Lower lobe of right lung (tissue), 2 donors: ENCODE data around the gene PRUNE2. TPM values are rescaled to one million over a fixed set of nuclear protein-coding genes. Genes with fewer than 3 reads are reported as not detected.

Experiments
- ATAC-seq, 2 donors: fragments of 200-7000 bp; cut with Tn5 transposase; one replicate each; pipeline ENCODE4 v1.9.1; 2020 to 2022; ENCODE audit warnings: mild to moderate bottlenecking in 2 of 2, moderate library complexity in 2 of 2
- DNase-seq: peaks from one replicate; pipeline ENCODE4 v3.0.0-alpha.2; 2020
- H3K27ac ChIP-seq: fragments of 200-600 bp; one replicate; pipeline ENCODE4 v1.8.0; 2022
- H3K27me3 ChIP-seq: fragments of 200-600 bp; one replicate; pipeline ENCODE4 v1.8.0; 2022; ENCODE audit warnings: low read depth
- H3K36me3 ChIP-seq: fragments of 200-600 bp; one replicate; pipeline ENCODE4 v1.8.0; 2022; ENCODE audit warnings: mild to moderate bottlenecking
- H3K4me1 ChIP-seq: fragments of 200-600 bp; one replicate; pipeline ENCODE4 v1.8.0; 2022
- H3K4me3 ChIP-seq: fragments of 200-600 bp; one replicate; pipeline ENCODE4 v1.8.0; 2022; ENCODE audit warnings: mild to moderate bottlenecking
- H3K9me3 ChIP-seq: fragments of 200-600 bp; one replicate; pipeline ENCODE4 v1.8.0; 2022
- intact Hi-C: fragments of 100-400 bp; cut with DNase I; formaldehyde crosslinking; loops from one replicate; pipeline ENCODE4 v1.11.0; 2022
- total RNA-seq: library from RNA; stranded (reverse); fragmentation: NEBNext Ultra II Directional; extraction: Animal tissue kit (Norgen Biotek cat#: 25700); gene quantifications from one replicate; pipeline ENCODE4 v1.2.1, GENCODE V29; 2021
- TF ChIP-seq, protein P1 (sequence below): fragments of 200-600 bp; IDR thresholded peaks from one replicate; pipeline ENCODE4 v1.8.0; 2022; ENCODE audit warnings: antibody characterized with exemption, mild to moderate bottlenecking
- donor health status: DM: no; HTN: yes; CAD: no; lungs with severe emphysema.

The PRUNE2 gene
- total RNA-seq, 1 donor from 2014 or later: 13.6 TPM

GRCh38 chr9:76613974-76614373 is 291.9 kb downstream of the PRUNE2 start:
- no peaks in the 10 kb centered on the region for H3K9me3 ChIP-seq
- no peaks in the 10 kb centered on the region for H3K36me3 ChIP-seq
- H3K4me3 ChIP-seq: no peak overlapping the region
- intact Hi-C loops: no loop called here
- no peak for ATAC-seq
- no peak for DNase-seq
- peaks cover 15% of the 10 kb centered on the region for H3K4me1 ChIP-seq
- no peaks in the 10 kb centered on the region for H3K27me3 ChIP-seq
- H3K27ac ChIP-seq: no peak overlapping the region
- TF ChIP-seq, protein P1, sequence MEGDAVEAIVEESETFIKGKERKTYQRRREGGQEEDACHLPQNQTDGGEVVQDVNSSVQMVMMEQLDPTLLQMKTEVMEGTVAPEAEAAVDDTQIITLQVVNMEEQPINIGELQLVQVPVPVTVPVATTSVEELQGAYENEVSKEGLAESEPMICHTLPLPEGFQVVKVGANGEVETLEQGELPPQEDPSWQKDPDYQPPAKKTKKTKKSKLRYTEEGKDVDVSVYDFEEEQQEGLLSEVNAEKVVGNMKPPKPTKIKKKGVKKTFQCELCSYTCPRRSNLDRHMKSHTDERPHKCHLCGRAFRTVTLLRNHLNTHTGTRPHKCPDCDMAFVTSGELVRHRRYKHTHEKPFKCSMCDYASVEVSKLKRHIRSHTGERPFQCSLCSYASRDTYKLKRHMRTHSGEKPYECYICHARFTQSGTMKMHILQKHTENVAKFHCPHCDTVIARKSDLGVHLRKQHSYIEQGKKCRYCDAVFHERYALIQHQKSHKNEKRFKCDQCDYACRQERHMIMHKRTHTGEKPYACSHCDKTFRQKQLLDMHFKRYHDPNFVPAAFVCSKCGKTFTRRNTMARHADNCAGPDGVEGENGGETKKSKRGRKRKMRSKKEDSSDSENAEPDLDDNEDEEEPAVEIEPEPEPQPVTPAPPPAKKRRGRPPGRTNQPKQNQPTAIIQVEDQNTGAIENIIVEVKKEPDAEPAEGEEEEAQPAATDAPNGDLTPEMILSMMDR: no peak

DNA sequence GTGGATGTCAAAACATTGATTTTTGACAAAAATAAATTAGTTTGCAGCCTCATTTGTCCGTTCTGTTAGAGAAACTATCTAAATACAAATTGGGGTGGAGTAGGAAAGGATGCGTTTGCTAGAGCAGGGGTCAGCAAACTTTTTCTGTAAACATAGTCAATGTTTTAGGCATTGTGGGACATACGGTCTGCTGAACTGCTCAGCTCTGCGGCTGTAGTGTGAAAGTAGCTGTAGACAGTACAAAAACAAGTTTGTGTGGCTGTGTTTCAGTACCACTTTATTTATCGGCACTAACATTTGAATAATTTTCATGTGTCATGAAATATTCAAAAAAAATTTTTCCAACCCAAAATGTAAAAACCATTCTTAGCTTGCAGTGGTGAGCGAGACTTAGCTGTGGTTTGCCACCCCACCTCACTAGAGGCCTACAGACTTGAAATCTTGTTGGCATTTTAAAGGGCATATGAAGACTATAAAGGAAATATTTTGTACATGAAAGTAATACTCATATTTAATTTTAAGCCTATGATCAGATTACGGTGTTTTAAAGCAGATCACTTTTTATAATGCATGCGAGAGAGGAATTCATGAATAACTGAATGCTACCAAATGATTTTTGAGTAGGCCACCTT is 292.6 kb downstream of the PRUNE2 start:
- Histone ChIP-seq H3K9me3 (no peaks in the 10 kb centered on the region), H3K4me3 (no peak overlapping the region), H3K27me3 (no peaks in the 10 kb centered on the region), H3K4me1 (peaks cover 10% of the 10 kb centered on the region), H3K36me3 (no peaks in the 10 kb centered on the region), H3K27ac (no peak overlapping the region)
- TF ChIP-seq, protein P1: no peak
- intact Hi-C loops: no loop called here
- DNase-seq: no peak
- ATAC-seq: no peak

DNA sequence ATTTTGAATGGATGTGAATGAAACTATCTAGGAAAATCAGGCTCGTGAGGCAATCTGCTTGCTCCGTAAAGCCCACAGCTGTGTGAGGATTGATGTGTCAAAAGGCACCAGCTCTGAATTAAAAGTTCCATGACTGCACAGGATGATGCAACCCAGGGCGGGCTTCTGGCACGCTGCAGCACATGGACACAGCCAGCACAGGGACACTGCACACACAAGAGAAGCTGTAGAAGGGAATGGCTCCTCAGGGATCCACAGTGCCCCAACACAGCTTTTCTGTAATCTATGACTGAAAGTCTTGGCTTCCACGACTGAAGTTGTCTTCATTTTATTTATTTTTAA is 295.9 kb downstream of the PRUNE2 start:
- DNase-seq (peak; percentile 67), ATAC-seq (peak; percentile 72 to 82)
- TF ChIP-seq, protein P1: no peak
- no peak overlapping the region for H3K4me3 ChIP-seq
- no peaks in the 10 kb centered on the region for H3K27me3 ChIP-seq
- peaks cover 8% of the 10 kb centered on the region for H3K4me1 ChIP-seq
- H3K9me3 ChIP-seq: no peaks in the 10 kb centered on the region
- no peak overlapping the region for H3K27ac ChIP-seq
- H3K36me3 ChIP-seq: no peaks in the 10 kb centered on the region
- intact Hi-C loops: no loop called here

DNA sequence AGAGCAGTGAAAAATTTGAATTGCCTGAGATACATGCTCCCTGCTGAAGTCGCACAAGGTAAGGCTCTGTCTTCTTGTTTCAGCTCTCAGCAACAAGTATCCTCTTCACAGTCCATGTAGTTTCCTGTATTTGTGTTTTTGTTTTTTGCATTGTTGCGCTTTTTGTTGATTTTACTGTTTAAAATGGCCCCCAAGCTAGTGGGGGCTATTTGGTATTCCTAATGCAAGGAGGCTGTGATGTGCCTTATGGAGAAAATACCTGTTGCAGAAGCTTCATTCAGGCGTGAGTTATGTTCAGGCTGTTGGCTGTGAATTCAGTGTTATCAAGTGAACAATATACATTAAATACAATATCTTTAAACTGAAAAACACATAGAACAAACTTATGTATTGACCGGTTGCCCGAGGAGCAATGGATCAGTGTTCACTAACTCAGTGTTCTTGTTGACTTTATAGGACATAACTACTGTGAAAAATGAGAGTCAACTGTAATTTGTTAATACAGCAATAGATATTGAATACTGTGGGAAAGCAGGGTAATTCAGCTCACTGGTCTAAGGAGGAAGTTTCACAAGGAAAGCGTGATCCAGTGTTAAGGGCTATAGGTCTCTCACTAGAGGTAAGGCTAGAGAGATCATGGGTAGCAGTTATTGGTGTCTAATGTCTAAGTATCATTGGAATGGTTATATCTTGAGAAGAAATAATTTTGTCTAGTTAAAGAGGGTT is 296.5 kb downstream of the PRUNE2 start:
- intact Hi-C loops: no loop called here
- H3K9me3 ChIP-seq: no peaks in the 10 kb centered on the region
- H3K4me1 ChIP-seq: peaks cover 8% of the 10 kb centered on the region
- no peak overlapping the region for H3K4me3 ChIP-seq
- H3K27ac ChIP-seq: no peak overlapping the region
- TF ChIP-seq, protein P1: no peak
- DNase-seq (no peak), ATAC-seq (peak; percentile 23 to 52)
- no peaks in the 10 kb centered on the region for H3K36me3 ChIP-seq
- H3K27me3 ChIP-seq: no peaks in the 10 kb centered on the region

DNA sequence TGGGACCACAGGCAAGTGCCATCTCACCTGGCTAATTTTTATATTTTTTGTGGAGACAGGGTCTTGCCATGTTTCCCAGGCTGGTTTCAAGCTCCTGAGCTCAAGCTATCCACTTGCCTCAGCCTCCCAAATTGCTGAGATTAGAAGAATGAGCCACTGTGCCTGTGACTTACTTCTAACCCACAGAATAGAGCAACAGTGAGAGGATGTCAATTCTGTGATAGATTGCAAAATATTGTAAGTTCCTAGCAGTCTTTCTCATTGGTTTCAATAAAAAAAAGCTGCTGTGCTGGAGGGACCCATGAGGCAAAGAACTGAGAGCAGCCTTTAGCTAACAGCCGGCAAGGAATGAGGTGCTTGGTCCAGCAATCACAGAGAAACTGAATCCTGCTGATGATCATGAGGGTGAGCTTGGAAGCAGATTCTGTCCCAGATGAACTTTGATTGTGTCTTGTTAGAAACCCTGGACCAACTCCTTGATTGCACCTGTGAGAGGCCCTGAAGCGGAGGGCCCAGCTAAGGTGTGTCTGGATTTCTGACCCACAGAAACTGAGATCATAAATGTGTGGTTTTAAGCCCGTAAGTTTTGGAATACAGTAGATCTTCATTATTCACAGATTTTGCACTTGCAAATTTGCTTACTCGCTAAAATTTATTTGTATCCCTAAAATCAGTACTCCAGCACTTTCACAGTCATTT is 297.2 kb downstream of the PRUNE2 start:
- DNase-seq: no peak
- Histone ChIP-seq H3K36me3 (no peaks in the 10 kb centered on the region), H3K27me3 (no peaks in the 10 kb centered on the region), H3K4me3 (no peak overlapping the region), H3K27ac (no peak overlapping the region), H3K9me3 (no peaks in the 10 kb centered on the region), H3K4me1 (peaks cover 8% of the 10 kb centered on the region)
- intact Hi-C loops: no loop called here
- TF ChIP-seq, protein P1: no peak
- peak in 1 of 2 donors; percentile 24 for ATAC-seq
